Neural cell (in vitro differentiated cells): ENCODE results near the gene GLT6D1.

Source experiments
- CTCF ChIP-seq: fragments of 450-650 bp; IDR thresholded peaks from 2 replicates; pipeline ENCODE4 v1.5.1; 2014; ENCODE audit warnings: antibody characterized with exemption, mild to moderate bottlenecking, moderate library complexity; ENCODE audit not compliant: poor library complexity, severe bottlenecking
- EP300 ChIP-seq: fragments of 450-650 bp; conservative IDR thresholded peaks from 2 replicates; pipeline ENCODE4 v1.6.1; 2014; ENCODE audit warnings: antibody characterized with exemption, mild to moderate bottlenecking, moderate library complexity; ENCODE audit not compliant: poor library complexity, severe bottlenecking
- EZH2 ChIP-seq: fragments of 200-600, 300-800 bp; shearing (Covaris generic), sonication (generic); IDR thresholded peaks from 2 replicates; pipeline ENCODE4 v1.6.1; 2014; ENCODE audit warnings: antibody characterized with exemption, low read length, borderline replicate concordance, mild to moderate bottlenecking; ENCODE audit not compliant: insufficient read depth, poor library complexity, severe bottlenecking
- POLR2AphosphoS5 ChIP-seq: IDR thresholded peaks from 2 replicates; pipeline ENCODE4 v1.6.1; 2012
- RAD21 ChIP-seq: fragments of 450-650 bp; conservative IDR thresholded peaks from 2 replicates; pipeline ENCODE4 v1.6.1; 2014; ENCODE audit warnings: antibody characterized with exemption, mild to moderate bottlenecking, moderate library complexity
- TF ChIP-seq, protein P1 (sequence below): IDR thresholded peaks from 2 replicates; pipeline ENCODE4 v1.6.1; 2012; ENCODE audit warnings: borderline replicate concordance

- no peak for TF ChIP-seq POLR2AphosphoS5
- TF ChIP-seq CTCF = no peak
- TF ChIP-seq EZH2 = no peak
- TF ChIP-seq EP300 = no peak
- no peak for TF ChIP-seq RAD21
- TF ChIP-seq, protein P1, sequence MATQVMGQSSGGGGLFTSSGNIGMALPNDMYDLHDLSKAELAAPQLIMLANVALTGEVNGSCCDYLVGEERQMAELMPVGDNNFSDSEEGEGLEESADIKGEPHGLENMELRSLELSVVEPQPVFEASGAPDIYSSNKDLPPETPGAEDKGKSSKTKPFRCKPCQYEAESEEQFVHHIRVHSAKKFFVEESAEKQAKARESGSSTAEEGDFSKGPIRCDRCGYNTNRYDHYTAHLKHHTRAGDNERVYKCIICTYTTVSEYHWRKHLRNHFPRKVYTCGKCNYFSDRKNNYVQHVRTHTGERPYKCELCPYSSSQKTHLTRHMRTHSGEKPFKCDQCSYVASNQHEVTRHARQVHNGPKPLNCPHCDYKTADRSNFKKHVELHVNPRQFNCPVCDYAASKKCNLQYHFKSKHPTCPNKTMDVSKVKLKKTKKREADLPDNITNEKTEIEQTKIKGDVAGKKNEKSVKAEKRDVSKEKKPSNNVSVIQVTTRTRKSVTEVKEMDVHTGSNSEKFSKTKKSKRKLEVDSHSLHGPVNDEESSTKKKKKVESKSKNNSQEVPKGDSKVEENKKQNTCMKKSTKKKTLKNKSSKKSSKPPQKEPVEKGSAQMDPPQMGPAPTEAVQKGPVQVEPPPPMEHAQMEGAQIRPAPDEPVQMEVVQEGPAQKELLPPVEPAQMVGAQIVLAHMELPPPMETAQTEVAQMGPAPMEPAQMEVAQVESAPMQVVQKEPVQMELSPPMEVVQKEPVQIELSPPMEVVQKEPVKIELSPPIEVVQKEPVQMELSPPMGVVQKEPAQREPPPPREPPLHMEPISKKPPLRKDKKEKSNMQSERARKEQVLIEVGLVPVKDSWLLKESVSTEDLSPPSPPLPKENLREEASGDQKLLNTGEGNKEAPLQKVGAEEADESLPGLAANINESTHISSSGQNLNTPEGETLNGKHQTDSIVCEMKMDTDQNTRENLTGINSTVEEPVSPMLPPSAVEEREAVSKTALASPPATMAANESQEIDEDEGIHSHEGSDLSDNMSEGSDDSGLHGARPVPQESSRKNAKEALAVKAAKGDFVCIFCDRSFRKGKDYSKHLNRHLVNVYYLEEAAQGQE = no peak
Observed at GRCh38 chr9:135611142-135611874, 28.0 kb downstream of the GLT6D1 start.
